SHP77 (cell line): Measurements from ENCODE around the gene CAPN6.

Source experiments
- DNase-seq, 2 experiments: peaks; one replicate each; lab custom pipeline; 2025; lab: John Stamatoyannopoulos, UW

CAPN6 gene

DNA sequence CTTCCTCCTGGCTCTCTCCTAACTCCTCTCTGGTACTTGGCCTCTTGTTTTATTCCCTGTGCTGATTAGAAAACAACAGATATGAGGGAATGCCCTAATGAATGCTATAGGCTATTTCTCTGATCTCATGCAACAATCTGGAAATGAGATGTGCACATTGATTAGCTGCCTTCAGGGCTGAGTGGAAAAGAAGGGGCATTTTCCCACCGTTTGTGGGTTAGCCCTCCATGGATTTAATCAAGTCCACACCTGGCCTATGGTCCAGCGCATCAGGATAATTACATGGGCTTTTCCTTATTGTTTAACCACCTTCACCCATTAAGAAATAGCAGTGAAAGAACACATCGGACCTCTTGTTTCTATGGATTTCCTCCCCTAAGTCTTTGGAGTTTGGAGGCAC is 70.0 kb downstream of the CAPN6 start:
- DNase-seq: no peak

DNA sequence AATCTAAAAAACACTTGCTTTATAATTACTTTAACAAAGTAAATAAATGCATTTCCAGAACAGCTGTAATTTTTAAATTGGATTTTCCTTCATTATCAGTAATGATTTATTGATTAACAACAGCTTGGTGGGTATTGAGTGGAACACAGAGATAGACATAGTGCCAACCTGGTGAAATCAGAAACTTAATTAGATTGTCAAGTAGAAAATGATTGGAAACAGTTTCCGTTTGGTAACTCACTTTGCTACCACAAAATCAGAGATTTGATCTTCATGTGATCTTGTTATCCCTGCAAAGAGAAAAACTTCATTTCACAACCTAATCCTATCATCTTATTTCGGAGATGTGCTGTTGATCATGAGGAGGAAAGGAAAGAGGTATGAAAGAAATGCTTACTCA is 70.8 kb downstream of the CAPN6 start:
- no peak for DNase-seq
